COLO829 (cell line): Measurements from ENCODE around the gene FREM3.

Experiments
- DNase-seq: peaks from one replicate; pipeline ENCODE4 v3.0.0; 2012; ENCODE audit warnings: low spot score

FREM3 gene

DNA sequence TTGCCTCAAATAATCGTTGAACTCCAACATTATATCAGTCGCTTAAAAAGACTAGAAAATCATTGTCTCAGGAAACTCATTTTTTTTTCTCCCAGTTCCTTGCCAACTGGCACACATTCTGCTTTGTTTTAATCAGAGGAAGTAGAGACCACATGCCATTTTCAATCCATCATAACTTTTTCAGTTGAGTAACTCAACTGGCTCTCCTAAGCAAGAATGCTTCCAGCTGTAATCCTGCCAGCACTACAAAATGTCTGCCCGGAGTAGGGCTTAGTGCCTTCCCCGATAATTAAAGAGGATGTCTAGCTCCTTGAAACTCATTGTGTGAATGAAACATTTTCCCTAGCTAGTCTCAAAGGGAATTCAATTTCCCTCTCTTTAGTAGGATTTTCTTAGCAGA is 33.0 kb downstream of the FREM3 start:
- DNase-seq: peak; percentile 33

DNA sequence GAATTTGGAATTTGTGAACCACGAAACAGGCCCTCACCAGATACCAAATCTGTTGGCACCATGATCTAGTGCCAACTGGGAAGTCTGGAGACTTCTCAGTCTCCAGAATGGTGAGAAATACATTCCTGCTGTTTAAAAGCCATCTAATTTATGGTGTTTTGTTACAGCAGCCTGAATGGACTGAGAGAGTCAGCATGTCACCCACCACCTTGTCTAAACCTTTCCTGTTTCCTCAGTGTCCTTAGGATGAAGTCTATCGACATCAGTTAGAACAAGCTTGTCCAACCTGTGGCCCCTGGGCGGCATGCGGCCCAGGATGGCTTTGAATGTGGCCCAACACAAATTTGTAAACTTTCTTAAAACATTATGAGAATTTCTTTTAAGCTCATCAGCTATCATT is 42.1 kb downstream of the FREM3 start:
- DNase-seq: no peak

DNA sequence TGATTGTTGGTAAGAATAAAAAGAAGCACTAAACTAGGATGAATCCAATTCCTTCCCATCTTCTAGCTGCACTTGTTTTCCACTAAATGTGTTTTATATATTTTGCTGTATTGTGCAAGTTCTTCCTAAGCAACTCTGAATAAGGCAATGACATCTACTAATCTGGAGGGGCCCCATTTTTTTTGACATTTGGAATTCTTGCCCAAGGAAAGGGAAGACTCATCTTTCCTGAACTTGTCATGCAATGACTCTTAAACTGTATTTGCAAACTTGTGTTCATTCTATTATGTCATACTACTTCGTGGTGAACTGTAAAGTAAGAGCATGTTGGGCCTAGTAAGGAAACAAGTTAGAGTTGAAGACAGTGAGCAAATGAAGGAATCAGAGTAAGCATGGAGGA is 45.9 kb downstream of the FREM3 start:
- DNase-seq: no peak

DNA sequence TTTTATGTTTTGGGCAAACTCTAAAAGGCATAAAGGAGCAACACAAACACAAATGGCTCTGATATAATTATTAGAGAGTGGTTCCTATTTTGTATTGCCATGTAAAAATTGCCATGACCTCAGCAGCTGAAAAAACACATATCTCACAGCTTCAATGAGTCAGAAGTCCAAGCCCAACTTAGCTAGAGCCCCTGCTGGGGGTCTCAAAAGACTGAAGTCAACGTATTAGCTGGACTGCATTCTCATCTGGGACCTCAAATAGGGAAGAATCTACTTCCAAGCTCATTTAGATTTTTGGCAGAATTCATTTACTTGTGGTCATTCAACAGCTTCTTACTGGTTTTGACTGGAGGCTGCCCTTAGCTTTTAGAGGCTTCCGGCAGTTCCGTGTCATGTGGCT is 47.4 kb downstream of the FREM3 start:
- no peak for DNase-seq

DNA sequence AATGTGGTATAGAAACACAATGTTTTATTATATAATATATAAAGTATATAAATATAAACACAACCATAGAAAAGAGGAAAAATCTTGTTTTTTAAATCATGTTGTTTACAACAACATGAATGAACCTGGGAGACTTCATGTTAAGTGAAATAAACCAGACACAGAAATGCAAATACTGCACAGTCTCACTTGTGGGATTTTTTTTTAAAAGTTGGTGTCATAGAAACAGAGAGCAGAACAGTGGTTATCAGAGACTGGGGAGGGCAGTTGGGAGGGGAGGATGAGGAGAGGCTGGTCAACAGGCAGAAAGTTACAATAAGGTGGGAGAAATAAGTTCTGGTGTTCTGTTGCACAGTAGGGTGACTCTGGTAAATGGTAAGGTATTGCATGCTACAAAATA is 57.1 kb downstream of the FREM3 start:
- DNase-seq: no peak

DNA sequence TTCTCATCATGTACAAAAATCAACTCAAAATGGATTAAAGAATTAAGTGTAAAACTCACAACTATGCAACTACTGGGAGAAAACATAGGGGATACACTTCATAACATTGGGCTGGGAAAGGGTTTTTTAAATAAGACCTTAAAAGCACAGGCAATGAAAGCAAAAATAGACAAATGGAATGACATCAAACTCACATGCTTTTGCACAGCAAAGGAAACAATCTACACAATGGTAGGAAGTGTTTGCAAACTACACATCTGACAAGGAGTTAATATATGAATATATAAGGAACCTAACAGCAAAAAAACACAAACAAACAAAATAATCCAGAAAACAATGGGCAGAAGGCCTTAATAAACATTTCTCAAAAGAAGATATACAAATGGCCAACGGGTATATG is 57.9 kb downstream of the FREM3 start:
- no peak for DNase-seq

DNA sequence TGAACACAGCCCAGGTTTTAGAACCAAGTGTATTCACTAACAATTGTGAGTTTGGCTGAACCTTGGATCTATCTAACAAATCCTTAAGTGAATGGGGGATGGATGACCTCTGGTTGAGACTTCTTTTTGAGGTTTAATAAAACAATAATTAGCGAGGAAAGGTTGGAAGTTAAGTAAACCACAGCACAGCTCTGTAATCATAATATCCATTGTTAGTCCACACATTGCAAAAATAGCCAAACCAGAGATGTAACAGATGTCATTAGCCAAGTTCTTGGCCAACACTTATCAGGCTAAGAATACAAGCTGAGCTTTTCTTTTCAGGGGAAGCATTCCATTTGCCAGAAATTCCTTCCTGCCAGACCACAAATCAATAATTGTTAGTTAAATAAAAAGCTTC is 59.1 kb downstream of the FREM3 start:
- DNase-seq: no peak

DNA sequence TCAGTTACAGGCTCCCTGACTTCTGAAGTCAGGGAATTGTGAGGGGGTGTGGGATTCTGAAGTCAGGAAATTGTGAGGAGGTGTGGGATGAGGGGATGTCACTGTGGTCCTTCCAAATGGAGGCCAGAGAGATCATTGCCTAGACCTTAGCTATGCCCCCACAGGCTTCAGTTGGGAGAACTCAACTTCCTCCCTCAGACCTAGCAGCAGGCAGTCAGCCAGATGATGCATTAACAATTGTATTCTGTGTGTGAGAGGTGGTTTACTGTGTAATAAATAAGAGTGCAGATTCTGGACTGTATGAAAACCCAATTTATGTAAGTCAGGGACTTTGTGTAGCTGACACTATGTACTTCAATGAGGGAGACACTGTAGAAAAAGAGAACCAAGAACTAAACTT is 65.7 kb downstream of the FREM3 start:
- DNase-seq: no peak

DNA sequence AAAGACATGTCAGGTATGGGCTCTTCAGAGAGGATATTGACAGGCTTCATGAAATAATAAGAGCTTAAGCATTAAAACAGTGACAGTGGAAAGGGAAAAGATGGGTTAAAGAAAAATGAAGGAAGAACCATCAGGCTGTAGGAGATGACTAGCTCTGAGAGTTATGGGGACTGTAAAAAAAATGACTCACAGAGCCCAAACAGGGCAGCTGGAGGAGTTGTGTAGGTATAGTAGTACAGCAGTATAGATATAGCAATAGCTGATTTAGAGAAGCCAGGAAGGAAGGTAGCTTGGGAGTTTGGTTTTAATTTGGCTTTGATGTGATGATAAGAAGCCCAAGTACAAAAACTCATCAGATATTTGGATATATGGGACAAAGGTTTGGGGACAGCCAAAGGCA is 66.6 kb downstream of the FREM3 start:
- no peak for DNase-seq

DNA sequence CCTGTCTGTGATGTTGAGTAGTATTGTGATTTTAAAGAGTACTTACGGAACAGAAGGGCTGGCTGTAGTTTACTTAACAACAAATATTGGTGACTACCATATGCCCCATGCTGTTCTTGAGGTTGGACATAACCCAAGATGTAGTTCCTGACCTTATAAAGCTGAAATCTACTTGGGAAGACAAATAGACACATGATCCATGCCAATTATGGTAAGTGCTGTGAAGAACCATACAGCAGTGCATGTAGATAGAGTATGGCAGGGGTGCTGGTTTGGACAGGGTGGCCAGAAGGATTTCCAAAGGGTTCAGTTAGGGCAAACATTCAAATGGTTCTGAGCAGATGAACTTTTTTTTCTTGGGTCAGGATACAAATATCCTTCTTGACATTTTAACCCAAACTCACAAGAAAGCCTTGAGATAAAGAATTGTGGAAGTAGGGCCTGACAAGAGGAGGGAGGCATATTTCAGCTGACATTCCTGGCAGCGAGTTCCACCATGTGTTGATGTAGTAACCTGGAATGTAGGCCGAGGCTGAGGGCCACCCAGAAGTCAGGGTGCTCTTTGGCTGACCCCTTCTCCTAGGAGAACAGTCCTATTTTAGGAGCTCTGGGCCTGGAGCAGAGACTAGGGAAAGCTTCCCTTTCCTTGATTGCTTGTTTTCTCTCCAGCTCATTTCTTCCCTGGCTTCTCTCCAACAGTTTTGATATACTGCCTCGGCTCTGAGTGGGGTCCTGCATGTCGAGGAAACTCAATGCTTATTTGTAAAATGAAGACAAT is 74.2 kb downstream of the FREM3 start:
- no peak for DNase-seq

DNA sequence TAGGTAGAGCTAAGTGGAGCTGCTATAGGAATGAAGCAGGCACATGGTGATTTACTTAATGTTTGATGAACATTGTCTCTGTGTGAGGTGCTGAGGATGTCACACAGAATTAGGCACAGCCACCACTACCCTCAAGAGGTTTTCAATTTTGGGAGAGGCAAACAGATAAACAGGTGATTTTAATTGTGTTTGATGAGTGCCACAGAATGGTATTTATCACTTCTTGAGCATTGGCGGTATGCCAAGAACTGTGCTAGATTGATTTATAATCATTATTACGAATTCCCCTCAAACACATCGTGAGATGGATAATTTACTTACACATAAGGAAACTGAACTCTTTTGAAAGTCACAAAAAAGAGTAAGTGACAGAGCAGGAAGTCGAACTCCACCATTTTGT is 74.8 kb downstream of the FREM3 start:
- DNase-seq: no peak

DNA sequence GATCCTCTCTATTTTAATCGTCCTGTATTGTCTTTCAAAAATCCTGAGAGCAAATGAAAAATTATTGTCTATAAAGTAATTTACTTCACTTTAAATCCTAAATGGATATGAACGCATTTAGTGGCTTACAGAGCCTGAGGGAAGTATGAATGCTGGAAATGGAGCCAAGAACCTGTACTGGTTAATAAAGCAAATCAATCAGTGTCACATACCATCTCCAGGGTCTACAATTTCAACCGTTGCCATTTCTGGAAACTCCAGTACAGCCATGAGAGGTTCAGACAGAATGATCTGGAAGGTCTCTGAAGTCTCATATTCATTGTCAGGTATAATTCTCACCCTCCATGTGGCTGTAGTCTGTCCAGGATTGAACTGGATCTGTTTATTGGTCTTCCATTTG is 76.6 kb downstream of the FREM3 start:
- DNase-seq: no peak

DNA sequence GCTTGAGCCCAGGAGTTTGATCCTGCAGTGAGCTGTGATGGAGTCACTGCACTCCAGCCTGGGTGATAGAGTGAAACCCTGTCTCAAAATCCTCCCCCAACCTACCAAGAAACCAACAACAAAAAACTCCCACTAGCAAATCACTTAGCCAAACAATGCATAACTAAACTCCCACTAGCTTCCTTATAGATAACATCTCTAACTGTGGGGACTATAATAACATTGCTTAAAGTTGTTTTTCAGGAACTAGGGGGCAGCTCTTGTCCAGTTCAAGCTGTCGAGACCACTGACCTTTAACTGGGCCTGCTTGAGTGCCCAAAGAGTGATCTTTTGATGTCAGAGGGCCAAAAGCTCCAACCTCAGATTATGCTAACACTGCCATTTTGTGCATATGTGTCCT is 81.7 kb downstream of the FREM3 start:
- no peak for DNase-seq

DNA sequence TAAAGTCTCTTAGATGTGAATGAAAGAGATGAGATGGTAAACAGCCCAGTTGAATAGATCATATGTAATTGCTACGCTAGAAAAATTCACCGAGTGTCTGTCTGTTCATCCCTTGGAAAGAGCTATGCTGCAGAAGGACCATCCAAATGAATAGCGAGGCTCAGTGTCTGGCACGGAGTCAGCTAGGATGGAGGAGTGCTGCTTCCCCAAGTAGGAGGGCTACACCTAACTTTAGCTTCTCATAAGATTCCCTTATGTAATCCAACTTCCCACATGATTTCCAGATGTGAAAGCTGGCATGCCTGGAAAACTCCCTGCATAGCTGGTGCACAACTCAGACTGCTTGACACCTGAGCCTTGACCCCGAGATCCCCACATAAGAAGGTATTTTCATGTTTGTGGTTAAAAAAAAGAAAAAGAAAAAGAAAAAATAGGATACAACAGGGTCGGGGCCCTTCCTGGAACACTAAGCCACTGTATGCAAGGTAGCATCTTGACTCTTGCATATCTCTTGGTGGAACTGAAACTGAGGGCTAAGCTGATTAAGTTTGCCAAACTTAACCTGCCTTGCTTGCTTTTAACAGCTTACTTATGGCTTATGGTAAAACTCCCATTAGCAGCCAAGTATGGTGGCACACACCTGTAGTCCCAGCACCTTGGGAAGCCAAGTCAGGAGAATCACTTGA is 82.3 kb downstream of the FREM3 start:
- no peak for DNase-seq

DNA sequence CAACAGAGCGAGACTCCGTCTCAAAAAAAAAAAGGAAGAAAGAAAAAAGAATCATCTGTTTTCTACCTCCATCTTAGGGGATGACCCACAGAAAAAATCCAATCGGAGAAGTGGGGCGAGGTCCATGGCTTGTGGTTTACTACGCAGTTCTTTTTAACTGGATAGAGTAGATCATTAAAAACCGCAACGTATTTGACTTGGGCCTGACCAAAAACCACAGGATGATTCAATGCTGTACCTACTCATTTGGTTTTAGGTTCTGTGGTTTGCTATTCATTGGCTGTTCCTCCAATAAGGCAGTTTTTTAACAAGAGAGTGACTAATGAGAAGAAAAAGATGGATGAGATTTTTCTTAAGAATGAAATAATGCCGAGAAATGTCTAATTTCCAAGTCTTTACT is 83.7 kb downstream of the FREM3 start:
- peak; percentile 32 for DNase-seq

DNA sequence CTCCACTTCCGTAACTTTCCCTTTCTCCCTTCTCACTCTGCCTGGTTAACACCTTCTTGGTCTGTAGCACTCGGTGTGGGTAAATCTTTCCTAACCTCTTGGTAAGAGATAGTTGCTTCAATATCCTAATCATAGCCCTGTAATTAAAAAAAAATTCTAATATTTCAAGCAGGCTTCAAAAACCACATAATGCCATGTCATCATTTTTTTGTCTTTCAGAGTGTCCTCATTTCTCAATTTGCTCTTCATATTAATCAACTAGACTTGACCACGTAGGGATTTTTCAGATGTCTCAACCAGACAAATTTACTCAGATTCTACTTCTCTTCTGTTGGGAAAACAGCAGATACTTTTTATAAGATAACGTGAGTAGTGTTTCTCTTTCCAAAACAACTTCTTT is 91.0 kb downstream of the FREM3 start:
- no peak for DNase-seq

DNA sequence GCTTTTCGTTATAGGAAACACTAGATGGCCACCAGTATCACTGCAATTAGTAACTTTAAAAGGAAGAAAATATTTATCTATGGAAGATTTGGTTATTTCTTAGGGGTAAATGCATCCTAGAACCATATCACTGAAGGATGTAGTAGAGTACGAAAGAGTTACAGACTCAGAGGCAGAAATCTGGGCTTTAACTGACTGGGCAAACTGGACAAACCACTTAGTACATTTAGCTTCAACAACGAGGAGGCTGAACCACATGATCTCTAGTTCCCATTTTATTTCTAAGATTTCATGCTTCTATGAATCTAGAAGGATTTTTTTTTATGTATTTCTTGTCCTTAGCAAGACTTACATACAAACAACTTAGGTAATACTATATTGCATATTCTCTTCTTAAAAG is 94.0 kb downstream of the FREM3 start:
- no peak for DNase-seq

DNA sequence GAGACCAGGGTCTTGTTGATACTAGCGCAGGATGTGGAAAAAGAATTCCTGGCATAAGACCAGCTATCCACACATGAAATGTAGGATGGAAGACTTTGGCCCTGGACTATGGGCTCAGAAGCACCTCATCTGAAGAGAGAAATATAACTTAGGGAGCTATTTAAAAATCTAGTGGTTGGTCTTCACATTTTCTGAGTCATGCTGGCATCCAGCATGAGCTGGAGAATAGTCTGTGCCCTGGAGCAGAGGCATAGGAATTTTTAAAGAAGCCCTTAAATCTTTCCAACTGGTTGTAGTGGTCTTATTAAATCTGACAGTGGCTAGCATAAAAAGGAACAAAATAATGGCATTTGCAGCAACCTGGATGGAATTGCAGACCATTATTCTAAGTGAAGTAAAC is 100.6 kb downstream of the FREM3 start:
- DNase-seq: no peak

DNA sequence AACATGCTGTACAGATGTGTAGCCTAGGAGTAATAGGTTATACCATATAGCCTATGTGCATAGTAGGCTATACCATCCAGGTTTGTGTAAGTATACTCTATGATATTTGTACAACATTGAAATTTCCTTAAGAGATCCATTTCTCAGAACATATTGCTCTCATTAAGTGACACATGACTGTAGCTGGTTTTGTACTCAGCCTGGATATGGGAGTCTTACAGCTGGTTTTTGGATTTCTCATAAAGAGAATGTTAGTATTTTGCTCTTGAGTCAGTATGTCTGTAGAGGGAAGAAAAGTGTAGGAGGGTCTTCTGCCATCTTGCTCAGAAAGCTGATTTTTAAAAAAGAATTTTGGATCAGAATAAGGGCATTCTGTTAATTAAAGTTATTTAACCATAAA is 101.7 kb downstream of the FREM3 start:
- DNase-seq: no peak

DNA sequence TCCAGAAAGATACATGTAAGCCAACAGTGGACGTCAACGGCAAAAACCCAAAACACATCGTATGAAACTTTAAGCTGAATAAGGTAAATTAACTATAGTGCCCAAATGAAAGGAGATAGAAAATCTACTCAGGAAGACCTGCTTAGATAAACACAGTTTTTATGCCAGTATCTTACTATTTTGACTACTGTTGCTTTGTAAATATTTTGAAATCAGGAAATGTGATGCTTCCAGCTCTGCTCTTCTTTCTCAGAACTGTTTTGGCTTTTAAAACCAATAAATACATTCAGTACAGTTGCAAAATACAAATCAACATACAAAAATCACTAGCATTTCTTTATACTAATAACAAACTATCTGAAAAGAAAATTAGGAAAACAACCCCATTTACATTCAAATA is 103.2 kb downstream of the FREM3 start:
- no peak for DNase-seq

DNA sequence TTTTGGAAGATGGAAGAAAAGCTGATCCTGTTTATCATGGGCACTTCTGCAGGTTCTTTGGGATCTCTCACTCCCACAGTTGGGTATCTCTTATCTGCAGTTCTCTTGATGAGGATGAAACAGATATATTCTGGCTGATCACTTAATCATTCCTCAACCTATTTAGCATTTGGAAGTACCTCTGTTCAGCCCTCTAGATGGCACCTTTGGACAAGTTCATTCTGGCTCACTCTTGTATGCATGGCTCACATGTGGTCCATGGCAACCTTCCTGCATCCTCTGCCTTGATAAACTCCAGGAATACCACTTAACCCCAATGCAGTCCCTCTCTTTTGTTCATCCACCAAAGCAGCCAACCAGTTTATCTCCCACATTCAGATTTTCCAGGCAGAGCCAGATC is 112.8 kb downstream of the FREM3 start:
- peak; percentile 17 for DNase-seq

DNA sequence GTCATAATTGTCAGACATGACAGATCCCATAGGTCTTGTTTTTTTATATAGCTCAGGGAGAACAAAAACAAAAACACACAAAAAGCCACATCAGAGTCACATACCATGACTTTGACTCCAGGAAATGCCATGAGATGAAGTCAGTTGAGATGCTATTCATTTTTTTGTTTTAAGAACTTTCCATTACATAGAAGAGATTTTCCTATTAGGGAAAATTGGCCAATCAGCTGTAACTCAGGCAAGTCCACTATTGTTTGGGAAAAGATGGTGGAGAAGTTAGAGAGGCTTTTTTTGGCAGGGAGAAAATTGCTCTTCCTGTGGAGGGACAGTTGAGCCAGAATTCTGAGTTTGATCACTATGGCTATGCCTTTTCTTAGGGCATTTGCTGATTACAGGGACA is 114.4 kb downstream of the FREM3 start:
- no peak for DNase-seq

DNA sequence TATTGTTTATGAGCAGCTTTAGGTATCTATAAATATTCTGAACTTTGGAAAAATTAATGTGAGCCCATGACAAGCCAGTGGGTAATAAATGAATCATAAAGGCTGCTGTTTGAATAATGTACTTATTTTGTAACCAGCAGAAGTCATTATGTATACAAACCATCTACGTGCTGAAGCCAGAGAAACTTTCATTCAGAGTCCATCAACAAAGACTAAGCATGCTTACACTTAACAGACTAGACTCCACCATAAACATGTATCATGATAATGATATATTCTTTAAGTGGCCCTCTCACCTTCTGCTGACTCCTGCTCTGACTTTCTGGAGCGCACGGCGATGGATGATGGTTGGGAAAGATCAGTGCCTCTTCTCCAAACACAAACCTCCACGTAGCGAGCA is 114.9 kb downstream of the FREM3 start:
- DNase-seq: no peak

DNA sequence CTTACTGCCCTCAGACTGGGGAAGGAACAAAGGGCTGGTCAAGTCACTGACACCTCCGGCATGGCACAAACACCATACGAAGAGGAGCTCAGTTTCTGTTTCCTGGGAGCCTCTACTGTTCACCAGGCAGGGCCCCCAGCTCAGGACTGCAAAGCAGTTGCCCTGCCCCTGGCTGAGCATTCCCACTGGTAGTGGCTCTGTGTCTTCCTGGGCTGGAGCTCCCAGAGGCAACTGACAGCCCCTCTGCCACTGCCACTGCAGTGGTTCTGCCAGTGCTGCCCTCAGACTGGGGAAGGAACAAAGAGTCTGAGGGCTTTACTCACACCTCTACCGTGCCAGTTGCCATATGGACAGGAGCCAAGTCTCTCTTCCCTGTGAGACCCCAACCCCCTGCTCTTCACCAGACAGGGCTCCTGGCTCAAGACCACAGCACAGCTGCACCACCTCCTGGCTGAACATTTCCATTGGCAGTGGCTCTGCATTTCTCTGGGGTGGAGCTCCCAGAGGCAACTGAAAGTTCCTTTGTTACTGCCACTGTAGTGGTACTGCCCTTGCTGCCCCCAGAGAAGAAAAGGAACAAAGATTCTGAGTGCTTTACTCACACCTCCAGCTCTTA is 119.0 kb downstream of the FREM3 start:
- DNase-seq: no peak
